Measurements from ENCODE around the gene P2RY2.
"Not testable (repeated sequence)": the region's sequence is repeated elsewhere in the genome, so short reads cannot be mapped to it uniquely, and the experiment has no call there.

The P2RY2 gene

DNA sequence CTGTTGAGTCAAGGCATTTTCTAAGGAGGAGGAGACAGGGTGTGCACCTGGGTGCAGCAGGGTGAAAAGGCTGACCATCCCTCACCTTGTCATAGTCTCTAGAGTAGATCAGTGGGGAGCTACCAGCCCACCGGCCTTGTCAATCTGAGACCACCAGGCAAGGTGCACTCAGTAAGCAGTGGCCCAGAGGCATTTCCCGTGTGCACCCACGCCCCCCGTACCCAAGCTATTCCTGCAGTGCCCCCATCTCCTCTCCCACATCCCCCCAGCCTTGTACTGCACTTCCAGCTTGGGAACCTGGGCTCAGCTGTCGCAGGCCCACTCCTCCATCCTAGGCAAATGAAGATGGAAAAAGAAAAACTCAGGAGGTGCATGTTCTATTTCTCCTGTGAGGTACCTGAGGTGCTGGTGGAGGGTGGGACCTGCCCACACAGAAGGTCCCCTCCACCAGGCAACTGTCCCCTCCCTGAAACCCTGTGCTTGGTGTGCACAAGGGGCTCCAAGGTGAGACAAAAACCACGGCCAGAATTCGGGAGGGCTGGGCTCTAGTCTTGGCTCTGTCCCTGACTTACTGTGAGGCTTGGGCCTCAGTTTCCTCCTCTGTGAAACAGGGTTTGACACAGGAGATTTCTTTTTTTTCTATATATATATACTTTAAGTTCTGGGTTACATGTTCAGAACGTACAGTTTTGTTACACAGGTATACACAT lies 8.4 kb downstream of the P2RY2 start:
- no peak for DNase-seq (ENCODE audit: low read depth in 2 of 3, low spot score in 2 of 3)

DNA sequence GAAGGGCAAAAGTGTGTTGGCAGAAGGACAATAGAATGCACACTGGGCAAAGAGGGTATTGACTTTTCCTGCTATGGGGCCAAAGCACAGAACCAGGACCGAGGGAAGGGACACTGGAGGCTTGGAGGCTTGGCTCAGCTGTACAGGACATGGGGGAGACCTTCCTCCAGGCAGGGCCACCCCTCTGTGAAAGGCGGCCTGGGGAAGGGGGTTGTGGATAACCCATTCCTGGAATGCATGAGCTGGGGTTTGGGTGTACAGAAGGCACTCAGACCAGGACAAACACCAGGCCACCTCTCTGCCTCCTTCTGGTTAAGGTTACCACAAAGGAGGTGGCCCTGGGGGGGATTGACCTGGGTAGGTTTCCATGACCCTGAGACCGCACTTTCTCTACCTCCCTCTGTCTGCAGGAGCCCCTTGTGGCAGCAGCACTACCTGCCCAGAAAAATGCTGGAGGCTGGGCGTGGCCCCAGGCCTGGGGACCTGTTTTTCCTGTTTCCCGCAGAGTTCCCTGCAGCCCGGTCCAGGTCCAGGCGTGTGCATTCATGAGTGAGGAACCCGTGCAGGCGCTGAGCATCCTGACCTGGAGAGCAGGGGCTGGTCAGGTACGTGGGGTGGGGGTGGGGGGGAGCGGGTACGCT lies 9.6 kb downstream of the P2RY2 start:
- DNase-seq (ENCODE audit: low read depth in 2 of 3, low spot score in 2 of 3) = no peak

DNA sequence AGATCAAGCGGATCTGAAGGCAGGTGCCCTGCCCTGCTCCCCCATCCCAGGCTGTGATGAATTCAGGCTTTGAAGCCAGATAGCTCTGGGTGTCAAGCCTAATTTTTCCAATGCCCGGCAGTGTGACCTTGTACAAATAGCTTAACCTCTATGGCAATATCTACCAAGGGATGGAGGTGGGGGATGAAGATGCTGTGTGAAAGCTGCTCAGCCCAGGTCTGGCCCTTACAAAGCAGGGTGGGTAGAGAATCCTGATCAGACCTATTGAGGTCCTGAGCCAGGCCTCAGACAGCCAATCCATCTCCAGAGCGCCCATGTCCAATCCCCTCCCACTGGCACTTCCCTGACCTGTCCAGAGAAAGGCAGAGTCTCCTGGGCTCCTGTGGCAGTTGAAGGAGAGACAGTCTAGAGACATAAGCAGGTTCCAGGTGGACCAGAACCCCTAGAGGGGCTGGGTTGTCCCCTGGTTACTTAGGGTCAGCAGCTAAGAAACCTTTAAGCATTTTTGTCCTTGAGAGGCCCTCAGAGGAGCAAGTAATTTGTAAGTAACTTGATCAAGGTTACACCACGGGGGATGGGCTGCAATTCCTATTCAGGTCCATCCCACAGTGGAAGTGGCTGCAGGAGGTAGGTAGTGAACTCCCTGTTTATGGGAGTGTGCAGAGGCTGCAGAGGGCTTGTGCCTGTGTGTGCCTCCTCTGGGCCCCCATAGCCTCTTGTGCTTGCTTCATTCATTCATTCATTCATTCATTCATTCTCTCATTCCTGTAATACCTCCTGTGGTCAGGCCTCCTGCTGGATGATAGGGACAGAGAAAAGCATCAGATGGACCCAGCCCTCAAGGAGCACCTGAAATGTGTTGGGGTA lies 10.4 kb downstream of the P2RY2 start:
- no peak for DNase-seq (ENCODE audit: low read depth in 2 of 3, low spot score in 2 of 3)

DNA sequence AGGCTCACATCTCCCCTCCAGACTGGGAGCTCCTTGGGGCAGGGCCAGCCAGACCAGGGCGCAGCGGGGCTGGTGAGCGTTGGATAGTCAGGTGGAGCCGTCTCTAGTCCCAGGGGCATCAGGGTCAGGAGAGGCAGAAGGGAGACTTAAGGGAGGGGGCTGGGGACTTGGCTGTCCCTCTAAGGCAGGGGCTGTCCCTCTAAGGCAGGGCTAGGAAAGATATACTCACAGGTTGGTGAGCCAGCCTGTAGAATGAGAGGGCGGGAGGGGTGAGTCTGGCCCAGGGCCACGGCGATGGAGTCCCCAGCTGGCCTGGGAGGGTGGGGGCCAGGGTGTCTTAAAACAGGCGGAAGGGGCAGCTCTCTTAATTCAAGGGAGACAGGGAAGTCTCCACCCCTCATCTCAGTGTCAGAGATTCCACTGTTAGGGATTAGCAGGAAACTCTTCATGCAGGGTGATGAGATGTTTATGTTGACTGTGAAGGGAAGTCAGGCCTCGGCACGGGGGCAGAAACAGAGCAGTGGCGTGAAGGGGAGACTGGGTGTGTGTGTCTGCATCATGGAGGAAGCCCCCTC lies 11.3 kb downstream of the P2RY2 start:
- no peak for DNase-seq (ENCODE audit: low read depth in 2 of 3, low spot score in 2 of 3)

DNA sequence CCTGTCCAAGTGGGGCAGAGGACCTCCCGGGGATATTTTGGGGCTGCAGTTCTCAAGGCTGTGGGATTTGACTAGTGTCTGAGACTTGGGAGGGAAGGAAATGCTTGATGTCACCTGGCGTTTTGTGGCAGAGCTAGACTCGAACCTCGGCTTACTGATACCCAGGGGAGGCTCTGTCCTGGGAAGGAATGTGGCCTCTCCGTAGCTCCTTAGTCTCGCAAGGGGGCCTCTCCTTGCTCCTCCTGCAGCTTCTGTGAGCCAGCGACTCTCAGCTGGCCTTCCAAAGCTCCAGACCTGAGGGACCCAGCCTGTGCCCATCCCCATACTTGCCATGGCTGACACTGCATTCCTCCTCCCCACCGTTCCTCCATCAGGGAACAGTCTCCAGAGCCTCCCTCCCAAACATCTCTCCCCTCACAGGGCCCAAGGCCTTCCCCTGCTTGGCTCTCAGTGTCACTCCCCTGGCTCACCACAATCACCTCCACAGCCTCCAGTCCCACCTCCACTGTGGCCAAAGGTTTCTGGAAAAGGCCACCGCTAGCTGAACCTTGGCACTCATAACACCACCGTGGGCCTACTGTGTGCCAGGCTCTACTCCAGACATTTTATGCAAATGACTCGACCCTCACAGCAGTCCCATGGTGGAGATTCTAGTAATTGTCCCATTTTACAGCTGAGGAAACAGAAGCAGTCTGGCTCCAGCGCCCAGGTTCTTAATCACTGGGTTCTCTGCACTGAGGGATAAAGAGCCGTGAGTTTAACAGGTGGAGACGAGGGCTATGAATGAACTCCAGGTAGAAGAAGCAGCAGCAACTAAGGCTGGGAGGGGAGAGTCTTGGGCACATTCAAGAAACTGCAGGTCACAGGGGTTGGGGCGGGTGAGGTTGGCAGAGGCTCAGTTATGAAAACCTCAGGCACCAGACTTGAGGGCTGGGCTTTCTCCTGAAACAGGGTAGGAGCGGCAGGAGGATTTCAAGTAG lies 12.1 kb downstream of the P2RY2 start:
- no peak for DNase-seq (ENCODE audit: low read depth in 2 of 3, low spot score in 2 of 3)

DNA sequence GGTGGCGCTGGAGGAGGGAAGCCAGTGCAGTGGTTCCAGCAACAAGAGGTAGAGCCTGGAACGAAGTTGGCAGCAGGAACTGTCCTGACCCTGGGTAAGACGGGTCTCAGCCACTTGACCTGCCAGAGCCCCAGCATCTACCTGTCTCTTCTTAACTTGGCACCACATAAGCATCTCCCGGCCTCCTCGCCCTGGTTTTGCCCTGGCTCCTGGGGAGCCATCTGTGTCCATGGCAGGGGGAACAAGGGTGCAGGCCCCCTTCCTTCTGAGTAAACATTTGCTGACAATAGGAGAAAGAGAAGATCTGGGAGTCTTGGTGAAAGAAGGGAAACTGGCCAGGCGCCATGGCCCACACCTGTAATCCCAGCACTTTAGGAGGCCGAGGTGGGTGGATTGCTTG lies 12.8 kb downstream of the P2RY2 start:
- no peak for DNase-seq (ENCODE audit: low read depth in 2 of 3, low spot score in 2 of 3)

DNA sequence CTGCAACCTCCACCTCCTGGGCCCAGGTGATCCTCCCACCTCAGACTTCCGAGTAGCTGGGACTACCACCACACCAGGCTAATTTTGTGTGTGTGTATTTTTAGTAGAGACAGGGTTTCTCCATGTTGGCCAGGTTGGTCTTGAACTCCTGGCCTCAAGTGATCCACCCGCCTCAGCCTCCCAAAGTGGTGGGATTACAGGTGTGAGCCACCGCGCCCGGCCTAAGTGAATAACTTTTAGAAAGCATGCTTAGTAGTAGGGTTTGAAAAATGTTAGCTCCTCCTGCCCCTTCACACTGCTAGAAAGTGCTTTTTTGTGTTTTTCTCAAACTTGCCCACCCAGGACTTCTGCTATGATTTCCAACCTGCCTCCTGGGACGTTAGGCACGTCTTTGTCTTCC lies 14.4 kb downstream of the P2RY2 start:
- not testable (repeated sequence) for DNase-seq (ENCODE audit: low read depth in 2 of 3, low spot score in 2 of 3)

DNA sequence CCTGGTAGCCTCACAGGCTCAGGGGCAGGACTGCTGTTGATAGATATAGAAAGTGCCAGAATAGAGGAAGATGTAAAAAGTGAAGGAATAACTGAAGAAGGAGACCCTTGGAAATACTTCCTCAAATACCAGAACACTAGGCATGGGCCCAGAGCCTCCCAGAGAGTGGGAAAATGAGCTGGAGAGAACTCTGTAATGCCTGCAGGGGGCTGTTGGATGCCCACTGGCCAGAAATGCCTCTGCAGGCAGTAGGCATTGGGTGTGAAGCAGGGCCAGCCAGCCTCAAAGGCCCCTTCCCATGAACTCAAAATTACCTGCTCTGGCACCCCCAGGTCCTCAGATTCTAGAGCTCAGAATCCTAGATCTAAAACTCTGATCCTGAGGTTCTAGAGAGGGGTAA lies 15.1 kb downstream of the P2RY2 start:
- DNase-seq (ENCODE audit: low read depth in 2 of 3, low spot score in 2 of 3) = no peak

DNA sequence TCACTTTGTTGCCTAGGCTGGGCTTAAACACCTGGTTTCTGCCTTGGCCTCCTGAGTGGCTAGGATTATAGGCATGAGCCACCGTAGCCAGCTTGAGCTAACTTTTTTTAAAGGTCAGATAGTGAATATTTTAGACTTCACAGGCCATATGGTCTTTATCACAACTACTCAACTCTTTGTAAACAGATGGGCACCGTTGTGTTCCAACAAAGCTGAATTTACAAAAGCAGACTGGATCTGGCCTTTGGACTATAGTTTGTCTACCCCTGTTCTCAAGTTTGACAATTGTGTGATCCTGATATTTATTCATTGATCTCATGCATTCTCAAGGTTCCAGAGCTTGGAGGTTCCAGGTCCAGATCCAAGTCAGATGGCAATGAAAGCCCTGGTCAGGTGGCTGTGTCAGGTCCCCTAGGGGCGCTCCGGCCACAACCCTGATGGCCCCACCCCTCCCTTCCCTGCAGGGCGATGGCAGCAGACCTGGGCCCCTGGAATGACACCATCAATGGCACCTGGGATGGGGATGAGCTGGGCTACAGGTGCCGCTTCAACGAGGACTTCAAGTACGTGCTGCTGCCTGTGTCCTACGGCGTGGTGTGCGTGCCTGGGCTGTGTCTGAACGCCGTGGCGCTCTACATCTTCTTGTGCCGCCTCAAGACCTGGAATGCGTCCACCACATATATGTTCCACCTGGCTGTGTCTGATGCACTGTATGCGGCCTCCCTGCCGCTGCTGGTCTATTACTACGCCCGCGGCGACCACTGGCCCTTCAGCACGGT lies 15.8 kb downstream of the P2RY2 start:
- no peak for DNase-seq (ENCODE audit: low read depth in 2 of 3, low spot score in 2 of 3)

DNA sequence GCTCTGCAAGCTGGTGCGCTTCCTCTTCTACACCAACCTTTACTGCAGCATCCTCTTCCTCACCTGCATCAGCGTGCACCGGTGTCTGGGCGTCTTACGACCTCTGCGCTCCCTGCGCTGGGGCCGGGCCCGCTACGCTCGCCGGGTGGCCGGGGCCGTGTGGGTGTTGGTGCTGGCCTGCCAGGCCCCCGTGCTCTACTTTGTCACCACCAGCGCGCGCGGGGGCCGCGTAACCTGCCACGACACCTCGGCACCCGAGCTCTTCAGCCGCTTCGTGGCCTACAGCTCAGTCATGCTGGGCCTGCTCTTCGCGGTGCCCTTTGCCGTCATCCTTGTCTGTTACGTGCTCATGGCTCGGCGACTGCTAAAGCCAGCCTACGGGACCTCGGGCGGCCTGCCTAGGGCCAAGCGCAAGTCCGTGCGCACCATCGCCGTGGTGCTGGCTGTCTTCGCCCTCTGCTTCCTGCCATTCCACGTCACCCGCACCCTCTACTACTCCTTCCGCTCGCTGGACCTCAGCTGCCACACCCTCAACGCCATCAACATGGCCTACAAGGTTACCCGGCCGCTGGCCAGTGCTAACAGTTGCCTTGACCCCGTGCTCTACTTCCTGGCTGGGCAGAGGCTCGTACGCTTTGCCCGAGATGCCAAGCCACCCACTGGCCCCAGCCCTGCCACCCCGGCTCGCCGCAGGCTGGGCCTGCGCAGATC lies 16.5 kb downstream of the P2RY2 start:
- no peak for DNase-seq (ENCODE audit: low read depth in 2 of 3, low spot score in 2 of 3)

DNA sequence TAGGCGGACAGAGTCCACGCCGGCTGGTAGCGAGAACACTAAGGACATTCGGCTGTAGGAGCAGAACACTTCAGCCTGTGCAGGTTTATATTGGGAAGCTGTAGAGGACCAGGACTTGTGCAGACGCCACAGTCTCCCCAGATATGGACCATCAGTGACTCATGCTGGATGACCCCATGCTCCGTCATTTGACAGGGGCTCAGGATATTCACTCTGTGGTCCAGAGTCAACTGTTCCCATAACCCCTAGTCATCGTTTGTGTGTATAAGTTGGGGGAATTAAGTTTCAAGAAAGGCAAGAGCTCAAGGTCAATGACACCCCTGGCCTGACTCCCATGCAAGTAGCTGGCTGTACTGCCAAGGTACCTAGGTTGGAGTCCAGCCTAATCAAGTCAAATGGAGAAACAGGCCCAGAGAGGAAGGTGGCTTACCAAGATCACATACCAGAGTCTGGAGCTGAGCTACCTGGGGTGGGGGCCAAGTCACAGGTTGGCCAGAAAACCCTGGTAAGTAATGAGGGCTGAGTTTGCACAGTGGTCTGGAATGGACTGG lies 17.2 kb downstream of the P2RY2 start:
- DNase-seq (ENCODE audit: low read depth in 2 of 3, low spot score in 2 of 3) = no peak

DNA sequence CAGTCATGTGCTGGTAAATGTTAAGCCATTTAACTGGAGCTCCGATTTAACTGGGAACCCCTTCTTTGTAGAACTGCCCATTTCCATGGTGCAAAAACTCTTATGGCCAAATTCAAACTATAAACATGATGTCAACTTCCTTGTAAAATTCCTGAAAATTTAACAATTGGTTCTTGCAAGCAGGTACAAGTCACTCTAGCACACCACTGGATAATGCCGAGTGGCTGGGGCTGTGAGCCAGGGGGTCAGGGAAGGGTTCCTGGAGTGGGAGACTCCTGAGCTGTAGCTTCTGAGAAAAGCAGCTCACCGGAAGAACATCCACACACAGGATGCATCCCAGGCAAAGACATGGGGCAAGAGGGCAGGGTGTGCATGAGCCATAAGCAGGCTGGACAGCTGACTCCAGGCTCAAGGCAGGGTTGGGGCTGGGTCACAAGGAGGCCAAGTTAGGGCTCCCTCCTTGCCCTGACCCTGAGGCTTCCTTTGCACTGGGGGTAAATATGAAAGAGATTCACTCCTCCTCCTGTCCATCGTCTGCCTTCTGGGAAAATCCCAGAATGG lies 18.2 kb downstream of the P2RY2 start:
- DNase-seq (ENCODE audit: low read depth in 2 of 3, low spot score in 2 of 3) = no peak

DNA sequence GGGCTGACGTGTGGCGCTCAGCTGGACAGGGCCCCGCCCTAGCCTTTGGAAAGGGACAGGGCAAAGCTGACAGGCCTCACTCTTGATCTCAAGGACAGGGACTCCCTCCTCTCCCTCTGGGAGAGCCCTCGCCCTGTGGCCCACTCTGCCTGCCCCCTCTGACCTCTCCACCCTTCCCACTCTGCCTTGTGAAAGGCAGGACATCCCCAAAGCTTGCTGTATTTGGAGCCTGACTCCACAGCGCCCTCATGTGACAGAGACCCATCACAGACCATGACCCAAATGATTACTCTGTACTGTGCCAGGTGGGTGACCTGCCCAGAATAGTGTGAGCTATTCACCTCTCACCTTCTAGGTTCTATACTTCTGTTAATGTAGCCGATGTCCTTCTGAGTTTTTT lies 18.8 kb downstream of the P2RY2 start:
- DNase-seq (ENCODE audit: low read depth in 2 of 3, low spot score in 2 of 3) = no peak

DNA sequence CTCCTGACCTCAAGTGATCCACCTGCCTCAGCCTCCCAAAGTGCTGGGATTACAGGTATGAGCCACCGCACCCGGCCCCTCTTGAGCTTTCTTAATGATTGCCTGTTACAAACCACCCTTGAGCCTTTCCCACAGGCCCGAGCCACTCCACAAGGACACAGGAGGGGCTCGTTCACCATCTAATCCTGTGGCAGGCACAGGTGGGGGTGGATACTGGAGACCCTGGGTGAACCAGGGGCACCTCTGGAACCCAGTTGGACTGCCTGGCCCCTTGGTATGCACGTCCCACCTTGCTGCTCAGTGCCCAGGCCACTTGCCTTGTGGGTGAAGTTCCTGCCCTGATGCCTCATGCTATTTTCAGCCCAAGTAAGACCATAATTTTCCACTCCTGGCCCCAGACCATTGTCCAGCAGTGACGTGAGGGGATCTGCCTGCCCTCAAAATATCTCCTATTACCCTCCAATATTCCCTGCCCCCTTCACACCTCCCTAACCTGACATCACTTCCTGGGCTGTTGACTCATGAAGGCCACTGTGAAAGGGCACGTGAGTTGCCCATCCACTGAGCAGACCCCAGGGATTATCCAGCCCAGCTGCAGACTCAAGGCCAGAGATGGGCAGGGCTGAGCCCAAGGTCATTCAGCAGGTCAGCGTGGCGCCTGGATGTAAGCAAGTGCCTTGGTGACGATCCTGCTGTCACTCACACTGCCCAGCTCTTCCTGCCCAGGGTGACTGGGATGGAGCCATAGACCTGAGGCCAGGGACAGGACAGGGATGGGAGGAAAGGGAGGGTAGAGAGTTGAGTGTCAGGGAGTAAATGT lies 19.6 kb downstream of the P2RY2 start:
- no peak for DNase-seq (ENCODE audit: low read depth in 2 of 3, low spot score in 2 of 3)

DNA sequence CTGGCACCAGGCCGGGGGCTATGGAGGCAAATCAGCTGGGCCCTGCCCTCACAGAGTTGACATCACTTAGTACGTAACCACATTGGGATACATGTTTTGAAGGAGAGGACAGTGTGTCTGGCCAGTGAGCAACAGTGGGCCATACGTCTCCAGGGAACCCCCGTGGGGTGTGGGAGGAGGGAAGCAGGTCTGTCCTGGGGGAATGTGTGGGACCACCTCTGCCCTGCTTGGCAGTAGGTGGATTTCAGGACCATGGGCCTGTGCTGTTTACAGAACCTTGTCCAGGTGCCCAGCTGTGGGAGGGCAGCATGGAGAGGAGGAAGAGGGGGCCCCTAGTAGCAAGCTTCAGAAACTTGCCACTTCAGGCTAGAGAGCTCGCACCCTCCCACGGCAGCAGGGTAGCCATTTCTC lies 21.0 kb downstream of the P2RY2 start:
- no peak for DNase-seq (ENCODE audit: low read depth in 2 of 3, low spot score in 2 of 3)

DNA sequence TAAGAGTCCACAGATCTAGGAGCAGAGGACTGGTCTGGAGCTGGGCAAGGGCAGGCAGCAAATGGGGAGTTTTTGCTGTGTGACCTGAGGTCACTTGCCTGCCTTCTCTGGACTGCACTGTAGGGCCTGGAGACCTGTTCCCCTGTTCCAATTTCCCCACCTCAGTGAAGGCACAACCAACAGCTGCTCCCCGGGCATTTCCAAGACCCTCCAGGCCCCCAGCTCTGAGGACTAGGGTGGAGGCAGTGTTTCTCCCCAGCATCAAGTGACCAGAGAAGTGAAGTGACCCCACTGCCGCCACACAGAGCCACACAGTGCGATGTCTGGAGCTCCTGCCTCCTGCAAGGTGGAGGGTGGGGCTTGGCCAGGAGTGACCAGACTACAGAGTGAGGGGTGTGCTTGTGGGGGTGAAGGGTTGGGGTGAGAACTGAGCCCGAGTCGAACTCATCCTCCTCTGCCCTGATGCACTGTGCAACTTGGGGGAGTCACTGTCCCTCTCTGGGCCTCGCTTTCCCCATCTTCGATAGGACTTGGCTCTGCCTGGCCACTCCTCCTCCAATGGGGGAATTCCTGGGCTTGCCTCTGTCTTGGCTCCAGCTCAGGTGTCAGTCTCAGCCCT lies 21.6 kb downstream of the P2RY2 start:
- DNase-seq (ENCODE audit: low read depth in 2 of 3, low spot score in 2 of 3) = no peak

DNA sequence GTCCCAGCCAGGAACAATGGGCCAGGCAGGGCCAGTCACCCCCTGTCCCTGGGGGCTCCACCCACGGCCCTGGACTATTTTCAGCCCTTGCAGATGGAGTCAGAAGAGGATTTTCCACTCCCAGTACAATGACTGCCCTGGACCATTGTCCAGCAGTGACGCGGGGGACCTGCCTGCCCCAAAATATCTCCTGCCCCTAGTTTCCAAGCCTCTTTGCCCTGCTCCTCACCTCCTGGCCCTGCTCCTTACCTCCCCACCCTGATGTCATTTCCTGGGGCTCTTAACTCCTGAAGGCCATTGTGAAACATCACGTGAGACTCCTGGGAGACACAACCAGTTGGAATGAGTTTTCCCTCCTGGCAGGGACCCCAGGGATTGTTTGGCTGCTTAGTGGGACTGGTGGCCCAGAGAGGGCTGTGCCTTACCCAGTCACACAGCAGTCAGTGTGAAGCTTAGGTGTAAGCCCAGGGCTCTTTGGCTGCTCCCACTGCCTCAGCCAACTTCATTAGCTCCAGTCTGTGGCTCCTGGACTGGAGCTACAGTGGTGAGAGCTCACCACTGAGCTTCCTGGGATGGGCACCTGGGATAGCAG lies 22.2 kb downstream of the P2RY2 start:
- no peak for DNase-seq (ENCODE audit: low read depth in 2 of 3, low spot score in 2 of 3)
